Lung (tissue), 12 donors: ENCODE results near the gene LCP2. TPM values are rescaled to one million over a fixed set of nuclear protein-coding genes. Genes with fewer than 3 reads are reported as not detected.
"Not testable (repeated sequence)": the region's sequence is repeated elsewhere in the genome, so short reads cannot be mapped to it uniquely, and the experiment has no call there.

Experiments used
- ATAC-seq: fragments of 200-7000 bp; cut with Tn5 transposase; one replicate; pipeline ENCODE4 v1.9.1; 2020; ENCODE audit warnings: moderate number of reproducible peaks; ENCODE audit not compliant: insufficient read depth, low FRiP score
- DNase-seq, 3 donors: peaks; one replicate each; pipeline ENCODE4 v3.0.0-alpha.2; 2013 to 2017
- H3K27ac ChIP-seq, 2 donors: one replicate each; pipeline ENCODE4 v1.5.1; 2013; ENCODE audit warnings: mild to moderate bottlenecking in 2 of 2, moderate library complexity in 2 of 2, control low read depth in 1 of 2, inconsistent platforms in 1 of 2, low read depth in 1 of 2, low read length in 1 of 2
- H3K27me3 ChIP-seq, 3 donors: one replicate each; pipeline ENCODE4 v1.5.1; 2013; ENCODE audit warnings: low read length in 2 of 3; ENCODE audit not compliant: control insufficient read depth in 3 of 3, insufficient read depth in 3 of 3
- H3K36me3 ChIP-seq, 4 donors: one replicate each; pipeline ENCODE4 v1.5.1; 2013; ENCODE audit warnings: low read length in 4 of 4, mild to moderate bottlenecking in 1 of 4, moderate library complexity in 1 of 4; ENCODE audit not compliant: control insufficient read depth in 4 of 4, insufficient read depth in 4 of 4
- H3K4me1 ChIP-seq, 5 donors: one replicate each; pipeline ENCODE4 v1.5.1; 2013; ENCODE audit warnings: low read length in 5 of 5, mild to moderate bottlenecking in 2 of 5, moderate library complexity in 1 of 5; ENCODE audit not compliant: control insufficient read depth in 5 of 5, insufficient read depth in 5 of 5
- H3K4me3 ChIP-seq: one replicate; pipeline ENCODE4 v1.5.1; 2013; ENCODE audit warnings: mild to moderate bottlenecking, control low read depth, moderate library complexity
- H3K9ac ChIP-seq, 2 donors: one replicate each; pipeline ENCODE4 v1.5.1; 2013; ENCODE audit warnings: low read length in 2 of 2, control low read depth in 1 of 2; ENCODE audit not compliant: insufficient read depth in 1 of 2
- H3K9me3 ChIP-seq, 4 donors: one replicate each; pipeline ENCODE4 v1.5.1; 2013; ENCODE audit warnings: low read length in 3 of 4, mild to moderate bottlenecking in 1 of 4, moderate library complexity in 1 of 4; ENCODE audit not compliant: control insufficient read depth in 4 of 4, insufficient read depth in 3 of 4
- CTCF ChIP-seq: IDR thresholded peaks from 2 replicates; pipeline ENCODE4 v1.5.1; 2012; ENCODE audit warnings: mild to moderate bottlenecking; ENCODE audit errors: control extremely low read depth, extremely low read depth
- WGBS, 2 donors: extraction: QIAGEN DNeasy Blood & Tissue Kit; methylation state at CpG; one replicate each; pipeline ENCODE4 v1.1.7; 2013; 5-methylcytosine and 5-hydroxymethylcytosine counted together
- polyA plus RNA-seq, 2 donors: library from polyadenylated mRNA; stranded (reverse); fragments of 200-250 nt; gene quantifications; one replicate each; pipeline ENCODE4 v1.2.1, GENCODE V29; 2013
- total RNA-seq, 2 donors: library from RNA; depleted of rRNA in 1 of 2; stranded (reverse); fragments of >200 nt in 1 of 2; gene quantifications; one replicate each; pipeline ENCODE4 v1.2.1, GENCODE V29; 2014 to 2021
- donor health status: control.
- donor health status: control.
- donor health status: Bipolar disorder and iron deficiency.
- donor health status: healthy.
- donor health status: DM: yes; HTN: yes; CAD: no.

Gene LCP2
- total and polyA plus RNA-seq, 4 donors = 15.6 to 127 (median 56.0) TPM

- H3K9ac ChIP-seq = no peak overlapping the region
- 67 to 84% methylated on average over 3 of the region's 3 CpGs for WGBS, 2 donors
- H3K27me3 ChIP-seq = peaks cover 0 to 10% (median 7%) of the 10 kb centered on the region in 3 donors
- TF ChIP-seq CTCF = no peak
- peaks cover 0 to 31% (median 0%) of the 10 kb centered on the region in 5 donors for H3K4me1 ChIP-seq
- no peak overlapping the region for H3K27ac ChIP-seq
- peaks cover 0 to 22% (median 0%) of the 10 kb centered on the region in 4 donors for H3K36me3 ChIP-seq
- H3K9me3 ChIP-seq = no peaks in the 10 kb centered on the region
- no peak overlapping the region for H3K4me3 ChIP-seq
- no peak for ATAC-seq
- DNase-seq = no peak
Observed at GRCh38 chr5:170250810-170251317, 46.7 kb downstream of the LCP2 start.

GRCh38 chr5:170249355-170249754 lies 48.2 kb downstream of the LCP2 start:
- TF ChIP-seq CTCF = no peak
- Histone ChIP-seq H3K27ac (no peak overlapping the region), H3K9ac (no peak overlapping the region), H3K36me3 (peaks cover 0 to 12% (median 0%) of the 10 kb centered on the region in 4 donors), H3K9me3 (no peaks in the 10 kb centered on the region), H3K4me3 (no peak overlapping the region), H3K27me3 (peaks cover 0 to 10% (median 7%) of the 10 kb centered on the region in 3 donors), H3K4me1 (peaks cover 0 to 31% (median 0%) of the 10 kb centered on the region in 5 donors)
- 79 to 82% methylated on average over 4 of the region's 4 CpGs for WGBS, 2 donors
- no peak for ATAC-seq
- DNase-seq = no peak

- H3K4me3 ChIP-seq, H3K27me3 ChIP-seq, DNase-seq, H3K36me3 ChIP-seq, H3K9ac ChIP-seq, ATAC-seq, H3K9me3 ChIP-seq, H3K27ac ChIP-seq: not testable (repeated sequence)
- 96 to 98% methylated on average over 4 of the region's 4 CpGs for WGBS, 2 donors
- peaks cover 0 to 31% (median 0%) of the 10 kb centered on the region in 5 donors for H3K4me1 ChIP-seq
Observed at GRCh38 chr5:170248931-170249227, 48.7 kb downstream of the LCP2 start.

GRCh38 chr5:170248172-170248930 lies 49.2 kb downstream of the LCP2 start:
- peaks cover 0 to 10% (median 7%) of the 10 kb centered on the region in 3 donors for H3K27me3 ChIP-seq
- ATAC-seq (no peak), DNase-seq (no peak)
- no peaks in the 10 kb centered on the region for H3K9me3 ChIP-seq
- TF ChIP-seq CTCF = no peak
- H3K36me3 ChIP-seq = peaks cover 0 to 8% (median 0%) of the 10 kb centered on the region in 4 donors
- H3K4me1 ChIP-seq = peaks cover 0 to 31% (median 0%) of the 10 kb centered on the region in 5 donors
- WGBS, 2 donors = 77 to 91% methylated on average over 6 of the region's 6 CpGs
- H3K27ac ChIP-seq = no peak overlapping the region
- H3K9ac ChIP-seq = no peak overlapping the region
- no peak overlapping the region for H3K4me3 ChIP-seq
